Left hindlimb (tissue), 1 donor: Measurements from ENCODE around the gene RRM1.
"Not testable (repeated sequence)": the region's sequence is repeated elsewhere in the genome, so short reads cannot be mapped to it uniquely, and the experiment has no call there.

Experiments
- DNase-seq: peaks from one replicate; pipeline ENCODE4 v3.0.0-alpha.2; 2018

The RRM1 gene

GRCh38 chr11:4146070-4146771, 51.6 kb downstream of the RRM1 start:
- no peak for DNase-seq

GRCh38 chr11:4146772-4147098, 52.1 kb downstream of the RRM1 start:
- DNase-seq: no peak

- DNase-seq: no peak
Observed at GRCh38 chr11:4154503-4154902, 59.9 kb downstream of the RRM1 start.

GRCh38 chr11:4156571-4156970, 62.0 kb downstream of the RRM1 start:
- no peak for DNase-seq

GRCh38 chr11:4158818-4159217, 64.2 kb downstream of the RRM1 start:
- DNase-seq: not testable (repeated sequence)

- DNase-seq: no peak
Observed at GRCh38 chr11:4161305-4161704, 66.7 kb downstream of the RRM1 start.

GRCh38 chr11:4164884-4165590, 70.4 kb downstream of the RRM1 start:
- no peak for DNase-seq

GRCh38 chr11:4167292-4167691, 72.7 kb downstream of the RRM1 start:
- no peak for DNase-seq

GRCh38 chr11:4167758-4168157, 73.2 kb downstream of the RRM1 start:
- DNase-seq: no peak

- DNase-seq: not testable (repeated sequence)
Observed at GRCh38 chr11:4175620-4176350, 81.2 kb downstream of the RRM1 start.

- DNase-seq: no peak
Observed at GRCh38 chr11:4178813-4179662, 84.4 kb downstream of the RRM1 start.

GRCh38 chr11:4180441-4181183, 86.0 kb downstream of the RRM1 start:
- DNase-seq: no peak

- DNase-seq: no peak
Observed at GRCh38 chr11:4181782-4182721, 87.5 kb downstream of the RRM1 start.

- no peak for DNase-seq
Observed at GRCh38 chr11:4183410-4184057, 88.9 kb downstream of the RRM1 start.

- DNase-seq: no peak
Observed at GRCh38 chr11:4184163-4184916, 89.7 kb downstream of the RRM1 start.

GRCh38 chr11:4185561-4185960, 91.0 kb downstream of the RRM1 start:
- no peak for DNase-seq

GRCh38 chr11:4186464-4187054, 92.0 kb downstream of the RRM1 start:
- no peak for DNase-seq

- DNase-seq: peak; percentile 96
Observed at GRCh38 chr11:4187055-4187988, 92.7 kb downstream of the RRM1 start.
